ENCODE measurements around the gene FOXF2.

The FOXF2 gene

GRCh38 chr6:1405221-1405620 lies 15.8 kb downstream of the FOXF2 start:
- no peak overlapping the region for H3K4me3 ChIP-seq (ENCODE audit: low read depth, low read length)

GRCh38 chr6:1406306-1407072 lies 17.1 kb downstream of the FOXF2 start:
- no peak overlapping the region for H3K4me3 ChIP-seq (ENCODE audit: low read depth, low read length)

- no peak overlapping the region for H3K4me3 ChIP-seq (ENCODE audit: low read depth, low read length)
Measured at GRCh38 chr6:1407499-1407990, 18.2 kb downstream of the FOXF2 start.

GRCh38 chr6:1409774-1410465 lies 20.5 kb downstream of the FOXF2 start:
- H3K4me3 ChIP-seq (ENCODE audit: low read depth, low read length) = no peak overlapping the region

GRCh38 chr6:1412901-1413300 lies 23.5 kb downstream of the FOXF2 start:
- no peak overlapping the region for H3K4me3 ChIP-seq (ENCODE audit: low read depth, low read length)

GRCh38 chr6:1415416-1416063 lies 26.2 kb downstream of the FOXF2 start:
- H3K4me3 ChIP-seq (ENCODE audit: low read depth, low read length) = no peak overlapping the region

- H3K4me3 ChIP-seq (ENCODE audit: low read depth, low read length) = no peak overlapping the region
Measured at GRCh38 chr6:1416191-1416760, 26.9 kb downstream of the FOXF2 start.

- H3K4me3 ChIP-seq (ENCODE audit: low read depth, low read length) = no peak overlapping the region
Measured at GRCh38 chr6:1416820-1417219, 27.4 kb downstream of the FOXF2 start.

GRCh38 chr6:1417718-1418117 lies 28.3 kb downstream of the FOXF2 start:
- H3K4me3 ChIP-seq (ENCODE audit: low read depth, low read length) = no peak overlapping the region

- H3K4me3 ChIP-seq (ENCODE audit: low read depth, low read length) = no peak overlapping the region
Measured at GRCh38 chr6:1418471-1419191, 29.3 kb downstream of the FOXF2 start.

GRCh38 chr6:1420382-1420781 lies 31.0 kb downstream of the FOXF2 start:
- no peak overlapping the region for H3K4me3 ChIP-seq (ENCODE audit: low read depth, low read length)

- H3K4me3 ChIP-seq (ENCODE audit: low read depth, low read length) = no peak overlapping the region
Measured at GRCh38 chr6:1422290-1422689, 32.9 kb downstream of the FOXF2 start.

- no peak overlapping the region for H3K4me3 ChIP-seq (ENCODE audit: low read depth, low read length)
Measured at GRCh38 chr6:1423578-1423977, 34.2 kb downstream of the FOXF2 start.

GRCh38 chr6:1424306-1424927 lies 35.0 kb downstream of the FOXF2 start:
- no peak overlapping the region for H3K4me3 ChIP-seq (ENCODE audit: low read depth, low read length)

GRCh38 chr6:1426416-1426815 lies 37.0 kb downstream of the FOXF2 start:
- H3K4me3 ChIP-seq (ENCODE audit: low read depth, low read length) = no peak overlapping the region

GRCh38 chr6:1435806-1436205 lies 46.4 kb downstream of the FOXF2 start:
- H3K4me3 ChIP-seq (ENCODE audit: low read depth, low read length) = no peak overlapping the region

GRCh38 chr6:1436334-1437306 lies 47.2 kb downstream of the FOXF2 start:
- H3K4me3 ChIP-seq (ENCODE audit: low read depth, low read length) = no peak overlapping the region

- H3K4me3 ChIP-seq (ENCODE audit: low read depth, low read length) = no peak overlapping the region
Measured at GRCh38 chr6:1437553-1438406, 48.4 kb downstream of the FOXF2 start.

Measured in iPS-11a (cell line).